KMS-11 (cell line): ENCODE results near the gene NIN.

Experiments
- H2AFZ ChIP-seq: fragments of 200-600 bp; sonication (generic); 2 replicates; pipeline ENCODE4 v1.6.1; 2016; ENCODE audit warnings: antibody characterized with exemption, mixed run types, low read depth
- H3K27ac ChIP-seq: fragments of 200-600 bp; sonication (generic); 2 replicates; pipeline ENCODE4 v1.6.1; 2016; ENCODE audit warnings: mild to moderate bottlenecking, mixed run types
- H3K27me3 ChIP-seq: fragments of 200-600 bp; sonication (generic); 2 replicates; pipeline ENCODE4 v1.6.1; 2017; ENCODE audit warnings: mild to moderate bottlenecking, low read depth, mixed run types, moderate library complexity; ENCODE audit not compliant: insufficient read depth
- H3K36me3 ChIP-seq: fragments of 200-600 bp; sonication (generic); 2 replicates; pipeline ENCODE4 v1.6.1; 2017; ENCODE audit warnings: mild to moderate bottlenecking, mixed run types; ENCODE audit not compliant: insufficient read depth
- H3K4me1 ChIP-seq: fragments of 200-600 bp; sonication (generic); 2 replicates; pipeline ENCODE4 v1.6.1; 2016; ENCODE audit warnings: mild to moderate bottlenecking, low read depth, mixed run types; ENCODE audit not compliant: poor library complexity, severe bottlenecking
- H3K4me2 ChIP-seq: fragments of 200-600 bp; sonication (generic); 2 replicates; pipeline ENCODE4 v1.7.0; 2016; ENCODE audit warnings: mild to moderate bottlenecking, mixed run types
- H3K4me3 ChIP-seq: fragments of 200-600 bp; sonication (generic); IDR thresholded peaks from 2 replicates; pipeline ENCODE4 v1.6.1; 2017; ENCODE audit warnings: low read depth, low read length, mixed read lengths; ENCODE audit not compliant: insufficient read depth
- H3K79me2 ChIP-seq: fragments of 200-600 bp; sonication (generic); 2 replicates; pipeline ENCODE4 v1.6.1; 2016; ENCODE audit warnings: low read depth, mixed run types; ENCODE audit not compliant: insufficient read depth
- H3K9ac ChIP-seq: fragments of 200-600 bp; sonication (generic); 2 replicates; pipeline ENCODE4 v1.6.1; 2016; ENCODE audit warnings: mild to moderate bottlenecking, mixed run types
- H4K20me1 ChIP-seq: fragments of 200-600 bp; sonication (generic); 2 replicates; pipeline ENCODE4 v1.6.1; 2016; ENCODE audit warnings: mild to moderate bottlenecking, mixed run types; ENCODE audit not compliant: insufficient read depth
- TF ChIP-seq, protein P1 (sequence below): fragments of 200-600 bp; sonication (generic); conservative IDR thresholded peaks from 2 replicates; pipeline ENCODE4 v1.6.1; 2017; ENCODE audit warnings: low read depth, mild to moderate bottlenecking, antibody characterized with exemption, low read length, moderate library complexity, mixed read lengths

The NIN gene

DNA sequence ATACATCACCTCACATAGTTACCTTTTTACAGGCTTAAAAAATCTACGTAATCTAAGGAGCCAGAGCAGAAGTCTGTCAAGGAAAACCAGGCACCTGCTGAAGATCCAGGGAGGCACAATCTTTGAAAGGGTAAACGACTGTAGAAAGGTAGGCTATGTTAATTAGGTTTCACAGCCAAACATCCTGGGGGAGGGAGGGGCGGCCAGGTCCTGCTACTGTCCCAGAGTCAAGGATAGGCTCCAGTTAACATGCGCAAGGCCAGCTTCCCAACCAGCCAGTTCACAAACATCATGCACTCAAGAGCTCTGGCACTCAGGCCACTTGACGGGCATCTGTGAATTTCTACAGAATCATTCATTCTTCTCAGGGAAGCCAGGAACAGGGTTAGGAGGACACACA, 22.9 kb downstream of the NIN start:
- Histone ChIP-seq H3K4me2 (no peak overlapping the region), H3K4me3 (no peak overlapping the region), H3K27ac (no peak overlapping the region), H3K27me3 (no peaks in the 10 kb centered on the region), H3K4me1 (no peaks in the 10 kb centered on the region), H4K20me1 (no peaks in the 10 kb centered on the region), H3K79me2 (no peaks in the 10 kb centered on the region), H2AFZ (no peak overlapping the region), H3K36me3 (no peaks in the 10 kb centered on the region), H3K9ac (no peak overlapping the region)
- TF ChIP-seq, protein P1, sequence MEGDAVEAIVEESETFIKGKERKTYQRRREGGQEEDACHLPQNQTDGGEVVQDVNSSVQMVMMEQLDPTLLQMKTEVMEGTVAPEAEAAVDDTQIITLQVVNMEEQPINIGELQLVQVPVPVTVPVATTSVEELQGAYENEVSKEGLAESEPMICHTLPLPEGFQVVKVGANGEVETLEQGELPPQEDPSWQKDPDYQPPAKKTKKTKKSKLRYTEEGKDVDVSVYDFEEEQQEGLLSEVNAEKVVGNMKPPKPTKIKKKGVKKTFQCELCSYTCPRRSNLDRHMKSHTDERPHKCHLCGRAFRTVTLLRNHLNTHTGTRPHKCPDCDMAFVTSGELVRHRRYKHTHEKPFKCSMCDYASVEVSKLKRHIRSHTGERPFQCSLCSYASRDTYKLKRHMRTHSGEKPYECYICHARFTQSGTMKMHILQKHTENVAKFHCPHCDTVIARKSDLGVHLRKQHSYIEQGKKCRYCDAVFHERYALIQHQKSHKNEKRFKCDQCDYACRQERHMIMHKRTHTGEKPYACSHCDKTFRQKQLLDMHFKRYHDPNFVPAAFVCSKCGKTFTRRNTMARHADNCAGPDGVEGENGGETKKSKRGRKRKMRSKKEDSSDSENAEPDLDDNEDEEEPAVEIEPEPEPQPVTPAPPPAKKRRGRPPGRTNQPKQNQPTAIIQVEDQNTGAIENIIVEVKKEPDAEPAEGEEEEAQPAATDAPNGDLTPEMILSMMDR: no peak

DNA sequence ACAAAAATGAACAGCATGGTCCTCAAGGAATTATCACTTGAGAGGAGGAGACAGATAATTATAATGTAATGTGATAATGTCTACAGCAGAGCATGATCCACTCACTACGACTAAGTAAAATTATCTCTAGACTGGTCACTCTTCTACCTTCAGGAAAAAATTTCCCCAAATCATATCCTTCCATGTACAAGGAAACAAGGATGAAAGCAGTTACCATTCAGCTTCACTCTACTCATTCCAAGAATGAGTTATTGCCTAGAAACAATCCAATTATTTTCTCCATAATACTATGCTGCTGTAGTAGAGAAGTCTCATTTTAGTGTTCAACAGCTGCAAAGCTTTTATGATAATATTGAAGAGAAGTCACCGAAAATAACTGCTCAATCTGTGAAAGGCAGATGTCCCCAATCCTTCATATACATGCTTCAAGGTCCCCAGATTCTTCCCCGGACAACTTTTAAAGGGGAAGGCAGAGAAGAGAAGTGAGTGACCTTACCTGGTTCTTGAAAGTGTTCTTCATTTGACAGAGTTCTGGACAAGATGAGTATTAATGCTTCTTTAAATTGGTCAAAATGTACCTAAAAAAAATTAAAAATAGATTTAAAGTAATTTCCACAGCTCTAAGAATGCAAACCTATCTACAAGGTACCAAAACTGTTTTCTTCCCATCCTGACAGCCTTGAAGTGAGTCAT, 24.6 kb downstream of the NIN start:
- Histone ChIP-seq H3K4me1 (no peaks in the 10 kb centered on the region), H3K27ac (no peak overlapping the region), H4K20me1 (no peaks in the 10 kb centered on the region), H3K27me3 (no peaks in the 10 kb centered on the region), H3K36me3 (no peaks in the 10 kb centered on the region), H3K9ac (no peak overlapping the region), H2AFZ (no peak overlapping the region), H3K79me2 (no peaks in the 10 kb centered on the region), H3K4me3 (no peak overlapping the region), H3K4me2 (no peak overlapping the region)
- TF ChIP-seq, protein P1: no peak

DNA sequence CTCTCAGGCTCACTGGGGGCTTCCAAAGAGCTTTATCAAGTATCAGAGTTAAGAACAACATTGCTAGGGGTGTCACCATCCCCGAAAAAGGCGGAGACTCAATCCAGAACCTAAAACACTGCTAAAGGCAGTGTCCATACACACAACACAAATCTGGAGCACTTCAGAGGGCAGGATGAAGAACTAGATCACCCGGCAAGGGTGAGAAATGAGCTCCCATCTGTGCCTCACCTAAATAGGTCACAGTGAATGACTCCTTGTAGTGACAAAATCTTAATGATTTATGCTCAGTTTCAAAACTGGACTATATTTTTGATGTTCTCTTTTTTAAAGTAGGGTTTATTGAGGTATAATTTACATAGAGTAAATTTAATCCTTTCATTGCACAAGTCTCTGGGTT, 25.6 kb downstream of the NIN start:
- no peaks in the 10 kb centered on the region for H3K79me2 ChIP-seq
- no peak overlapping the region for H2AFZ ChIP-seq
- no peaks in the 10 kb centered on the region for H3K27me3 ChIP-seq
- H3K27ac ChIP-seq: no peak overlapping the region
- H3K36me3 ChIP-seq: no peaks in the 10 kb centered on the region
- H3K9ac ChIP-seq: no peak overlapping the region
- H3K4me1 ChIP-seq: no peaks in the 10 kb centered on the region
- no peak overlapping the region for H3K4me3 ChIP-seq
- H3K4me2 ChIP-seq: no peak overlapping the region
- H4K20me1 ChIP-seq: no peaks in the 10 kb centered on the region
- TF ChIP-seq, protein P1: no peak

DNA sequence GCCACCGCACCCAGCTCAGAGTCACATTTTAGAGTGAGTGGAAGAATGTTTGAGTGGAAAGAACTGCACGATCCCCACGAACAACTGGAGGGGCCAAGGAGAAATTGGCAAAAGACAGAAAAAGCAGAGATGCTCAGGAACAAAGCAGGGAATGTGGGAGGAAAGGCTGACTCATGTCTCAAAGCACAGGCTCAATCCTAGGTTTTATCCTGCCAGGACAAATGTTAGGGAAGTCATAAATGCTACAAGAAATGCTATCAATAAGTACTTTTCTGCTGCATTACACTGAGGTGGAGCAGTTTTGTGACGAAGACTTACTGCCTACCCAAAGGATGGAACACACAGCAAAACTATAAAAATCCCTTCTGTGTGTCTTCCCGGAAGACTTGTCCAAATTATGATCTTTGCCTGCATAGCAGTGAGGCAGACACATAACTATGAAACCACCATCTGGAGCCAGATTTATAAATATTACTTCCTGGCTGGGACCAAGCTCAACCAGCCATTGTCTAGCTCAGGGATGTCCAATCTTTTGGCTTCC, 26.7 kb downstream of the NIN start:
- TF ChIP-seq, protein P1: no peak
- no peaks in the 10 kb centered on the region for H3K36me3 ChIP-seq

More for the DNA sequence above, 26.7 kb downstream of the NIN start:
- Histone ChIP-seq H4K20me1 (no peaks in the 10 kb centered on the region), H3K27me3 (no peaks in the 10 kb centered on the region), H2AFZ (no peak overlapping the region), H3K27ac (no peak overlapping the region), H3K4me3 (no peak overlapping the region), H3K79me2 (no peaks in the 10 kb centered on the region), H3K4me1 (no peaks in the 10 kb centered on the region), H3K9ac (no peak overlapping the region), H3K4me2 (no peak overlapping the region)
